GM12874 (cell line): ENCODE data around the gene C18orf32.

ENCODE experiments used
- TF ChIP-seq, protein P1 (sequence below): IDR thresholded peaks from 2 replicates; pipeline ENCODE4 v1.5.1; 2011; ENCODE audit warnings: low read depth, mild to moderate bottlenecking, control low read depth, low read length, moderate library complexity; ENCODE audit not compliant: insufficient read depth

C18orf32 gene

GRCh38 chr18:49486953-49487710, at the start of gene C18orf32:
Gene C18orf32 (minus strand): TSS chr18:49487234. CDS start chr18:49483748, 3,486 bp downstream.
- TF ChIP-seq, protein P1, sequence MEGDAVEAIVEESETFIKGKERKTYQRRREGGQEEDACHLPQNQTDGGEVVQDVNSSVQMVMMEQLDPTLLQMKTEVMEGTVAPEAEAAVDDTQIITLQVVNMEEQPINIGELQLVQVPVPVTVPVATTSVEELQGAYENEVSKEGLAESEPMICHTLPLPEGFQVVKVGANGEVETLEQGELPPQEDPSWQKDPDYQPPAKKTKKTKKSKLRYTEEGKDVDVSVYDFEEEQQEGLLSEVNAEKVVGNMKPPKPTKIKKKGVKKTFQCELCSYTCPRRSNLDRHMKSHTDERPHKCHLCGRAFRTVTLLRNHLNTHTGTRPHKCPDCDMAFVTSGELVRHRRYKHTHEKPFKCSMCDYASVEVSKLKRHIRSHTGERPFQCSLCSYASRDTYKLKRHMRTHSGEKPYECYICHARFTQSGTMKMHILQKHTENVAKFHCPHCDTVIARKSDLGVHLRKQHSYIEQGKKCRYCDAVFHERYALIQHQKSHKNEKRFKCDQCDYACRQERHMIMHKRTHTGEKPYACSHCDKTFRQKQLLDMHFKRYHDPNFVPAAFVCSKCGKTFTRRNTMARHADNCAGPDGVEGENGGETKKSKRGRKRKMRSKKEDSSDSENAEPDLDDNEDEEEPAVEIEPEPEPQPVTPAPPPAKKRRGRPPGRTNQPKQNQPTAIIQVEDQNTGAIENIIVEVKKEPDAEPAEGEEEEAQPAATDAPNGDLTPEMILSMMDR: no peak

- TF ChIP-seq, protein P1: no peak
Measured at GRCh38 chr18:49534846-49535601, 48.0 kb upstream of the C18orf32 start.

DNA sequence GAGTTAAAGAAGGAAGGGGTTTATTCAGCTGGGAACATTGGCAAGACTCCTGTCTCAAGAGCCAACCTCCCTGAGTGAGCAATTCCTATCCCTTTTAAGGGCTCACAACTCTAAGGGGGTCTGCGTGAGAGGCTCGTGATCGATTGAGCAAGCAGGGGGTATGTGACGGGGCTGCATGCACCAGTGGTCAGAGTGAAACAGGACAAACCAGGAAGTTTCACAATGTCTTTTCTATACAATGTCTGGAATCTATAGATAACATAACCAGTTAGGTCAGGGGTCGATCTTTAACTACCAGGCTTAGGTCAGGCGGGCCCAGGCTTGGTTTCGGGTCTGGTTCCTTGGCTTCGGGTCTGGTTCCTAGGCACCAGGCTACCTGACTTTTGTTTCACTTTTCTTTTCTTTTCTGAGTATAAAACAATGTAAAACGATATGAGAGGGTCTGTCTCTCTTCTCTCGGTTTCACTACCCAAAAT, 44.7 kb upstream of the C18orf32 start:
- TF ChIP-seq, protein P1: no peak

DNA sequence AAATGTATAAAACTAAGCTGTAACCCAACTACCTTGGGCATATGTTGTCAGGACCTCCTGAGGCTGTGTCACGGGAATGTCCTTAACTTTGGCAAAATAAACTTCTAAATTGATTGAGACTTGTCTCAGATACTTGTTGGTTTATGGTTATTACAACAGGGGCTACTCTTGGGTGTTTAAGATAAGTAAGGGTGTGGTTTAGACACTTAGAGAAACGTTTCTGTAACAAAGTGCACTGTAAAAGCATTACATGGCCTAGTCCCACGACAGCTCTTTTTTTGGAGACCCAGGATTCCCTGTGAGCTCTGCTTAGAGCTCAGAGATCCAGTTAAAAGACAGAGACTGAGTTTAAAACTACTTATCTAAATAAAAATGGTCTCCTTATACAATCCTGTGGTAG, 42.6 kb upstream of the C18orf32 start:
- TF ChIP-seq, protein P1: no peak

GRCh38 chr18:49527631-49528327, 40.7 kb upstream of the C18orf32 start:
- TF ChIP-seq, protein P1: no peak

- TF ChIP-seq, protein P1: no peak
Measured at GRCh38 chr18:49525981-49526380, 38.9 kb upstream of the C18orf32 start.

DNA sequence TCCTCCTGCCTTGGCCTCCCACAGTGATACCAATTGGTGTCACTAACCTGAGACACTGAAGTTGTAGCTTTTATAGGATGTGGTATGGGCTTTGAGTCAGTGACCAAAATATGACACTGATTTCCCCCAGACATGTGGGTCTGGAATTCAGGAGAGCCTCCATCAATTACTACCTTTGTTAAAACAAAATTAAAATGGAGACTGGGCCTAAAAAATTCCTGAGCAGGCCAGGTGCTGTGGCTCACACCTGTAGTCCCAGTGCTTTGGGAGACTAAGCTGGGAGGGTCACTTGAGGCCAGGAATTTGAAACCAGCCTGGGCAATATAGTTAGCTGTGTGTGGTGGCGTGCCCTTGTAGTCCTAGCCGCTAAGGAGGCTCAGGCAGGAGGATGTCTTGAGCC, 37.9 kb upstream of the C18orf32 start:
- TF ChIP-seq, protein P1: no peak
